HG02763 (cell line): ENCODE data around the gene PRPF6.
A peak's percentile ranks its signal among the peaks of the same experiment; 100 is the strongest.

Source experiments
- ATAC-seq: cut with Tn5 transposase; IDR thresholded peaks from one replicate; pipeline ENCODE4 v1.9.1; 2021; ENCODE audit warnings: mild to moderate bottlenecking, moderate library complexity; ENCODE audit not compliant: unreplicated experiment

Gene PRPF6

DNA sequence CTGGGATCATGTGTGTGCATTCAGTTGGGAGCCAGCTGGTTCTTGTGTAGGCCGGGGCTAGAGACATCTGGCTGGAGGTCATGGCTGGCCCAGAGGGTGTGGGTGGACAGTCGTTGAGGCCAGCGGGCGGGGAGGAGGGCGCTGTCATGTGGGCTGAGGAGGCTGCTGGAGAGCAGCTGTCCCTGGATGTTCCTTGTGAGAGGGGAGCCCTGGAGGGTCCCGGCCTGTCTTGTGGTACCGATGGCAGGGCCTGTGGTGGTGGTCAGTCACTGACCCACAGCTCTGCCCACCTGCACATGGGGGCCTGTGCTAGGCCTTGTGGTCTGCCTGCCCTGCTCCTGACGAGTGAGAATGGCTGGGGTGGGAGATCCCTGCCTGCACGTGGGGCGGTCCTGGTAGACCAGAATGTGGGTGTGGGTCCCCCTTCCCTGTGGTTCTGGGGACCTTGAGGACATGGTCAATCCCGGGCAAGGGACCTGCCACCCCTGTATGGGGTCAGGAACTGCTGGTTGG, 53.1 kb downstream of the PRPF6 start:
- no peak for ATAC-seq

DNA sequence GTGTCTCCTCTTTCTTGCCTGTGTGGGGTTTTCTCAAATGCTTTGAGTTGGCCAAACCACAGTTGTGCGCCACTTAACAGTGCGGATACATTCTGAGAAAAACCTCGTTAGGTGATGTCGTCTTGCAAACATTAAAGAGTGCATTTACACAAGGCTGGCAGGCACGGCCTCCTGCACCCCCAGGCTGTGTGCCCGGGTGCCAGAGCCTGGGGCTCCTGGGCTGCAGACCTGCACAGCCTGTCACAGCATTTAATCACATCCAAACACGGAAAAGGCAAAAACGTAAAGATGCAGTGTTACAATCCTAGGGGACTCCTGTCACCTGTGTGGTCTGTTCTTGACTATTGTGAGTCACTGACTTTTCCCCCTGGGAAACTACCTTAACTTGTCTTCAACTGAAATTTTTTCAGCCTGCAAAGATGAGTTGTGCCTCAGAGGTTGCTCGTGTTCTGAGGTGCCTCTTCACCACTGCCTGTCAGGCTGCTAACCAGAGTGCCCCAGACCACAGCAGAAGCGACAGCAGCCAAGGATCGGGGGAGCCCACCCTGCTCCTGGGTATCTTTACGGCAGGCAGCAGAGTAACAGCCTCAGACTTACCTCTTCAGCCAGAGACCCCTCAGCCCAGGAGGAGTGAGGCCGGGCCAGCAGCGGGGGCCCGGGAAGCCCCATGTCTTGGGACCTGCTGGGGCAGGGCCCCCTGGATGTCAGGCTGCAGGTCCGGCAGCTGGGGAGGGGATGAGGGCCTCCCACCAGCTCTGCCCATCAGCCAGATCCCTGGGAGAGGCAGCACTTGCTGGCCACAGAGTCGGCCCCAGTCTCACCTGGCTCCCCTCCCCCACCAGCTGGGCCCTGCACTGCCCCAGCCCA, 54.4 kb downstream of the PRPF6 start:
- no peak for ATAC-seq

DNA sequence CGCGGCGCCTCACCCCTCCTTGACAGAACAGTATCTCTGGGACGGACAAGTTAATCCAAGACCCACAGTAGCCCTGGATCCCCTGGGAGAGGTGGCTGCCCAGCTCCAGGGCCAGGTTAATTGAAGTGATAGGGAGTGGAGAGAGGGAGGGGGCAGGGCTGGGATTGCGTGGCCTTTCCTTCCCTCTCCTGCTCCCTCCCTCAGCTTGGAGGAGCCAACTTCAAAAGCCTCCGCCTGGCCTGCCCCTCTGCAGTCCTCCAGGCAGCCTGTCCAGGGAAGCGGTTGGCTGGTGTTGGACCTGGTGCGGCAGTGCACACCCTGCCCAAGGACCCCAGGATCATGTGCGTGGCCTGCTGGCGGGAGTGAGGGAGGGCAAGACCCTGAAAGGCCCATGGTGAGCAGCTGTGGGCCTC, 55.0 kb downstream of the PRPF6 start, which contains the start of gene C20orf204:
Gene C20orf204, plus strand, starts transcription at position 250 of the 413 bp plus-strand sequence. Its CDS starts 142 bp downstream, at position 392.
- ATAC-seq = no peak

DNA sequence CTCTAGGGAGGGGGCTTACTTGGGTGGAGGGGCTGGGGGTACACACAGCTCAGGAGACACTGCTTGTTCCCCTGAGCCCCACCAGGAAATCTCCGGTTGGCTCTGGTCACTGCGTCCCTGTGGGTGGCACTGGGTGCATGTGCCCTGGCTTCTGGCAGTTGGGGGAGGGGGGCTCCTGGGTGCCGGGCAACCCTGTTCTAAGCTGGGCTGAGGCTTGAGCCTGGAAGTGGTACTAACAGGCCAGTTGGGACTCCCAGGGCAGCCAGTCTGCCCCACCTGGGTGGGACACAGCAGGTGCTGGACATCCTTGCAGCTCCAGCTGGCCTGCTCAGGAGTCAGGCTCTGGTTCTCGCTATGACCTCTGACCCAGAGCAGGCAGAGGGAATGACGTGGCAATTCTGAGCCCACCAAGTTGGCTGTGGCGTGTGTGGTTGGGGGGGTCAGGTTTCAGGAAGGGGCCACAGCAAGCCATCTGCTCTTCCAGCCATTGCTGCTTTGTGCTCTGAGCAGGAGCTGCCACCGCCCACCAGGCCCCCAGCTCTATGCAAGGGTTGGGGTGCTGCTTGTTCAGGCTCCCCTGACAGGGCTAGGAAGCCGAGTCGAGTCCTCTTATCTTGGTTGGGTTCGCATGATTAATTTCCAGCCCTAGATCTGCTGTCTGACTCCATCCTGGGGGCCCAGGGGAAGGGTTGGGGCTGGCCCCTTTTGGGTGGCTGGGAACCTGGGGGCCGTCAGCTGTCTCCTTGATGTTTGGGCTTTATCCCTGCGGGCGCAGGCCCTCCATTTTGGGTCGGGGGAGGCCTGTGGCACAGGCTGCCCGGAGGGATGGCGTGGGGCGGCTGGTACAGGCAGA, 55.6 kb downstream of the PRPF6 start:
- no peak for ATAC-seq

DNA sequence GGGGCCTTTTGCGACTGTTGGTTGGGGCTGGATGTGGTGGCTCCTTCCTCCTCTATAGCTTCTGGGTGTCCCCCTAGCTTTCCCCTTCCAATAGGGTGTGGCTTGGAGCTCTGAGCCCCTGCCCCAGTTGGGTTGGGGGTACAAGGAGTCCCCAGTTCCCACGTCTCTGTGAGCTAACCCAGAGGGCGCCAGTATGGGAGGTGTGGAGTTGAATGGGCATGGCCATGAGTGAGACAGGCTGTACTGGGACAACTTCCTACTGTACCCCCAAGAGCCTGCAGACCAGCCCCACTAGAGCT, 56.2 kb downstream of the PRPF6 start:
- no peak for ATAC-seq

DNA sequence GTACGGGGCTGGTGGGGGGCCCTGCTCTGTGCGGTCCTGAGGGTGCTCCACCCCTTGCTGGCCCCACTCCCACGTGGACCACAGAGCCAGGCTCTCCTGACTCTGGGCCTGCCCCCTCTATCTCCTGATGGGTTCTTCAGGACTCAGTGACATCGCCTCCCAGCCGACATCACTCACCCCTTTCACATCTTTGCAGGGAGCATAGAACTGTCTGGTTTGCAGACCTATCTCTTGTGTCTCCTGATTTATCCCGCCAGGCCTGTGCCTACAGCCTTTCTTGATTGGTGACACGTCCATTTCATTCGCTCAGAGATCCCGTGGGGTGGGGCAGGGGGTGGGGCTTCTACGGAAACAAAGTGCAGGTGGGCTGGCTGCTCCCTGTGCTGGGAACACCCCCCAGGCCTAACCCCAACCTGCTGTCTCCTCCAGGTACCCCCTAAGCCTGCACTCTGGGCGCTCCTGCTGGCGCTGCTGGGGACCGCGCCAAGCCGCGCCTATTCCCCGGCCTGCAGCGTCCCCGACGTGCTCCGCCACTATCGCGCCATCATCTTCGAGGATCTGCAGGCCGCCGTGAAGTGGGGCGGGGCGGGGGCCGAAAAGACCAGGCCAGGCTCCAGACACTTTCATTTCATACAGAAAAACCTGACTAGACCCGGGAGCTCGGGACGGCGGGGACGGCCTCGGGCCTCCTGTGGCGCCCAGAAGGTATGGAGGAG, 56.7 kb downstream of the PRPF6 start:
- peak; percentile 1 for ATAC-seq

DNA sequence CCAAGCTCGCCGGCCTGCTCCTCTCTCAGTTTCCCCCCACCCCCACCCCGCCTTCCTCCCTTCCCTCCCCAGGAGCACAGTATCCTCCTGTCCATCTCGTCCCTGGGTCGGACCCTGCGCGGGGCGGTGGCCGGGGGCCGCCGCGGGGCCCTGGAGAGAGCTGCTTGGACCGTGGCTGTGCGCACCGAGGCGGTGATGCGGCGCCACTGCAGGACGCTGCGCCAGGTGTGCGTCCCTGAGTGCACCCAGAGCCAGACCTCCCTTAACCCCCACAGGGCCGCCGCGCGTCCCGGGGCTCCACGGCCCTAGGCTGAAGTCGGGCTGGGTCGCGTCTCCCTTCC, 57.3 kb downstream of the PRPF6 start:
- ATAC-seq = no peak

DNA sequence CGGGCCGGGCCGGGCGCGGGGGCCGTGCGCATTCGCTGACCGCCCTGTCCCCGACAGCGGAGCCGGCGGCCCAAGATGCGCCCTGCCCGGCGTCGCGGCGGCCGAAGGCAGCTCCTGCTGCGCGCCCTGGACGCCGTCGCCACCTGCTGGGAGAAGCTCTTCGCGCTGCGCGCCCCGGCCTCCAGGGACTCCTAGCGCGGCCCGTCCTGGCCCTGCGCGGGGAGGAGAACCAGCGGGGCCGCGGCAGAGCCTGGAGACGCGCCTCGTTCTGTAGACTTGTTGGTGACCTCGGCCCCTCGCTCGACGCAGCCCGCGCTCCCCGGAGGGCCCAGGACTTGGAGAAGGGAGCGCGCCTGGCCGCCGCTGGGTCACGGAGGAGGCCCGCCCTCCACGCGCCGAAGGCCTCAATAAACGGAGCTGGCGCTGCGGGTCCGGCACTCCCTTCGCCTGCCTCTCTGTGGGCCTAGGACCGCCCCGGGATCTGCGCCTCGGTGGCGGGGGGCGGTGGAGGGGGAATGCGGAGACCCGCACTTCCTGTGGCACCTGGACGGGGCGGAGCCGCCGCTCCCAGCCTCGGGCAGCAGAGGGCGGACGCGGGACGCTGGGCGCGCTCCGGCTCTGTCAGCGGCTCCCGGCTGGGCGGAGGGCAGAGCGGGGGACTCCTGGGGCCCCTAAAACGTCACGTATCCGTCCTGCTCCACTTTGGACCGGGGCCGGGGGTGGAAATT, 57.8 kb downstream of the PRPF6 start:
- ATAC-seq = peak; percentile 50

DNA sequence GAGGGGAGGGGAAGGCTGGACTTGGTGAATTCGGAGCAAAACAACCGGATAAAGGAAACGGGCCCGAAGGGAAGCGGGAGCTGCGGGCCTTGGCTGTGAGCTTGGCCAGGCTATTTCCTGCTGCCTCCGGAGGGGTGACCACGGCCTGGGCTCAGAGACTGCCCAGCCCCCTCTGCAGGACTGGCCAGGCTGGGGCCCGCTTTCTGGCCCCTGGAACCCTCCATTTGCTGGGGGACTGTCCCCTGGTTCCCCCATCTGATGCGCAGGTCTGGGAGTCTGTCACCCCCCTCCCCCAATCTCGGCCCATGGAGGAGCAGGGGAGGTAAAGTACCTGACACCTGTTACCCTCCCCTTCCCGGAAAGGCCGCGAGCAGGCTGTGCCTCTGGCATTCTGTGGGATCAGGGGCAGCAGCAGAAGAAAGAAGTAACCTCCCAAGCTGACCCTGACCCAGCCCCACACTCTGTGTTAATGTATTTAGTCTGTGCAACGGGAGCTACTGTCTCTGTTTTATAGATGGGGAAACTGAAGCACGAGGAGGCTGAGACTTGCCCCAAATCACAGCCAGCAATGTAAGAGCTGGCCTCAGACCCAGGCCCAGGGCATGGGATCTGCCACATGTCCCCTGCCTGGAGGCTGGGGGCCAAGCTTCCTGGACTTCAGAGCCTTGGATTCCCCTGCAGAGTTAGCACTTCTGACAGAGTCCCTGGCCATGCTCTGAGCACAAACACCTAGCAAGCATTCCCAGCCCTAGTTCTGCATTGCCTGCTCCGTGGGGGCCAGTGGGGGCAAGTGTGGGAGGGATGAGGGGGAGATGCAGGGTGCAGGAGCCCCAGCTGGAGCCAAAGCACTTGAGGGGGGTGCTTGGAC, 58.6 kb downstream of the PRPF6 start:
- ATAC-seq = no peak

DNA sequence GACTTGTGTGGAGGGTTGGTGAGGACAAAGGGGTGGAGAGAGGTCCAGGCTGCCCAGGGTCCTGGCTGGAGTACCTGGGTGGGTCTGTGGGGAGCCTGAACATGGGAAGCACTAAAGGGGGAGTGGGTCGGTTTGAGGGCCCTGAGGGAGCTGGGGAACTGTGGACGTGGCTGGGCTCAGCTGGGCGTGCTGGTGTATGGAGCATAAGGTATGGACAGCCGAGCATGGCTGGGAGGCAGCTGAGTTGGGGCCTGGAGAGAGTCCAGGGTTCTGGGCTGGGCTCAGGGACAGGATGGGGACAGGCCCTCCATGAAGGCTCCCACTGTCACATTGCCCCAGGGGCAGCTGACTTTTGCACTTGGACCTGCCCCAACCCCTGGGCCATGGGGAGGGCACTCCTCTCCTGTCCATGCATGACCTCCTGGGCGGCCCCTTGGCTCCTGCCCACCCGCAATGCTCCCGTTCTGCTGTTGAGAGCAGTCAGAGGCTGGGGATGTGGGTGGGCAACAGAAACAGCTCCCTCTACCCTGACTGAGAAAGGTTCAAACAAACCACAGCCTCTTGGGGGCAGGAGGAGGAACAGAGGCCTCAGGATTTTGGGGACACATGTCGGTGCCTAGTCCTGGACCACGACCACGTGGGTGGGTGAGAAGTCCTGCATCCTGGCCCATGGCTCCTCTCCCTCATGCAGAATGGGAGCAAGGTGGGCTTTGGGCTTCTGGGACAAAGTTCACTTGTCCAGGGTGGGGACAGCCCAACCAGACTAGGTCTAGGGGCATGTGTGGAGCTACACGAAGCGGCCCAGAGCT, 59.5 kb downstream of the PRPF6 start:
- ATAC-seq = no peak

DNA sequence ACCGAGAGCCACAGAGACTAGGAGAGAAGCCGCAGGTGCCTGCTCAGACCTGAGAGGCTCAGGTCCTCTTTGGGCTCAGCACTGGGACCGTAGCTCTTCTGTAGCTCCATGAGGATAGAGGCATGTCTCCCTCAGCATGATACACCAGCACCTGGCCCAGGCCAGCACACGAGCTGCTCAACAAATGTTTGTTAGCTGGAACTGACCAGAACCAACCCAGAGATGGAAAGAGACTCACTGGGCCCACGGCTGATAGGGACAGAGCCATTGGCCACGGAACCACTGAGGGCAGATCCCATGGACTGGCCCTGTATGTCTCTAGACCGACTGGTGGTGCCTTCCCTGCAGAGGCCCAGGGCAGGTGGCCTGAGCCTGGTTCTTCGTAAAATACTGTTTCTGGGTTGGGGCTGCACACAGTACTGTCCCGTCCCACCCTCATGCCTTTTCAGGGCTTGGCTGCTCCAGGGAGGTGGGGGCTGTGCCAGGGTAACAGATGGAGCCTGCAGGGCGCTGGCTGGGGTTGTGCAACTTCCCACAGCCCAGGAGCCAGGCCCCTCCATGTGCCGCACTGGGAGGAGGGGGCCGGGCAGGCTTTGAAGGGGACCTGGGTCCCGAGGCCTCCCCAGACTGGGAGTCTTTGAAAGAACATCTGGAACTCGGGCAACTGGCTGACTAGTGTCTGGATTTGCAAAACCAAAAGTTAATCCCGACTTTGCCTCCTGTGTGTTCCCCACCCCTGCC, 60.3 kb downstream of the PRPF6 start:
- ATAC-seq = no peak

DNA sequence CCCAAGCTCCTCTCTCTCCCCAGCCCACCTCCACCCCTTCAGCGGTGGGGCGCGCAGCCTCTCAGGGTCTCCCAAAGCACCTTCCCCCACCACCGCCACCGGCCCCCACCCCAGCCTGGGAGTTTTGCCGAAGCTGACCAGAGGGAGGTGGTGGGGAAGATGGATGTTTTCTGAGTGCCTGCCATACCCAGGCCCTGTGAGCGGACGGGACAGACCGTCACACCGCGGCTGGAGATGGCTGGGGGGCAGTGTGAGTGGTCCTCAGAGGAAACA, 60.8 kb downstream of the PRPF6 start:
- no peak for ATAC-seq

DNA sequence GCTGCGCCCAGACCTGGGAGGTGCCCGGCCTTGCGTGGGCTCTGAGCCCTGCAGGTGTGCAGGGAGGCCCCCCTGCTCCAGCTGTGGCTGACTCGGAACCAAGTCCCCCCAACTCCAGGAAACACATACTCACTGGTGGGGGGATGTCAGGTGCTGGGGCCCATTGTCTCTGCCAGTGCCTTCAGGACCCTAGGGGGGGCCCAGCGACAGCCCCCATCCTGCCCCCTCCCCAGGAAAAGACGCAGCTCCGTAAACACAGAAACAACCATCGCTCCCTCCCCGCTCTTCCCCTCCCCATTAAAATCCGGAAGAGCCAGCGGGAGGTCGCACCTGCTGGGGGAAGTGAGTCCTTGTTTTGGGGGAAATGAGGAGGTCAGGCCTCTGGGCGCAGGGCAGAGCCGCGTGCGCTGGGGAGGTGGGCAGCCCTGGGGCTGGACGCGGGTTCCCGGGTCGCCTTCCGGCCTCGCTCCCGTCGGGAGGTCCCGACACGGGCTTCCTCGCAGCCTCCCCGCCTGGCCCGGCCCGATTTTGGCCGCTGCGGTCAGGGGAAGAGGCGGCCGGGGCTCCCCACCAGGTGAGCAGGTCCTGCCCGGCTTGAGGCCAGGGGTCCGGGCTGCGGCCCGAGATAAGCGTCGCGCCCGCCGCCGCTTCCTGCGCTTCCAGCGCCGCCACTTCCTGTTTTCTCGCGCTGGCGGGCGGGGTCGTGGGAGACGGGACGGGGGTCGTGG, 61.3 kb downstream of the PRPF6 start:
- no peak for ATAC-seq

DNA sequence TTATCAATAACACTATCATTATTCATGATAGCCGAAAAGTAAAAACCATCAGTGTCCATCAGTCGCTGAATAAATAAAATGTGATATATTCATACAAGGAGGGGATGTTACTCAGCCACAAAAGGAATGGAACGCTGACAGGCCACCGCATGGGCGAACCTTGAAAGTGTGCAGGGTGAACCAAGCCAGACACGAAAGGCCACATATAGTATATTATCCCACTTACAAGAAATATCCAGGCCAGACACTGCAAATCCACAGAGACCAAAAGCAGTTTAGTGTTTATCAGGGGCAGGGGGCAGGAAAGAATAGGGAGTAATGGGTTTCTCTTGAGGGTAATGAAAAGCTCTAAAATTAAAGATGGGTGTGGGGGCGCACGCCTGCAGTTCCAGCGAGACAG, 62.8 kb downstream of the PRPF6 start:
- ATAC-seq = no peak

DNA sequence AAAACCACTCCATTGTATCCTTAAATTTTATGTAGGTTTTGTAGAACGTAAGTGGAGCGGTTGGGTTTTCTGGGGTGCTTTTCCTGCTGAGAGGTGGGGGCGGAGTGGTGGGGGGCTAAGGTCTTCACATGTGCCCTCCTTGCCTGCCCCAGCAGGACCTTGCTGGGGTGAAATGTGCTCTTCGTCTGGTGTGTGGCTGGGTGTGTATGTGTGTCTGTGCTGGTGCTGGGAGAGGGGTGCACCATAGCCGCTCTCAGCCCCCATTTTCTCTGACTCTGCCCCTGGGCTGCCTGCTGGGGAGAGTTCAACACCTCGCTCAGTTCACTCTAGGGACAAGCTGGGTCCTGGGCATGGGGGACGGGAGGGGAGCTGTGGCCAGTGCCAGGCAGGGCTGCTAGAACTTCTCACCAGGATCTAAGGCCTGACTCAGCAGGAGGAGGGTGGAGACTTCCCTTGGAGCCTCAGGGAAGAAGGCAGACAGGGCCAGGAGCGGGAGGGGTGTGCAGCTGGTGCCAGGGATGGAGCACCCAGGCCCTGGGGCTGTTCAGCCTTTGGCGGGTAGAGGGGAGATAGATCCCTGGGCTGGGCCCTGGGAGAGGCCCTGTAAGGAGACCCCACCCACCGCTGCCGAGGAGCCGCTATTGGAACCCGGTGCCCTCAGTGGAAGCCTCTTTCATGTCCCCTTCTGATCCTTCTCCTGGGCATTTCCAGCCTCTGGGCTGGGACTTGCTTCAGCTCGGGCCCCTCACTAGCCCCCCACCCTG, 63.7 kb downstream of the PRPF6 start:
- no peak for ATAC-seq

DNA sequence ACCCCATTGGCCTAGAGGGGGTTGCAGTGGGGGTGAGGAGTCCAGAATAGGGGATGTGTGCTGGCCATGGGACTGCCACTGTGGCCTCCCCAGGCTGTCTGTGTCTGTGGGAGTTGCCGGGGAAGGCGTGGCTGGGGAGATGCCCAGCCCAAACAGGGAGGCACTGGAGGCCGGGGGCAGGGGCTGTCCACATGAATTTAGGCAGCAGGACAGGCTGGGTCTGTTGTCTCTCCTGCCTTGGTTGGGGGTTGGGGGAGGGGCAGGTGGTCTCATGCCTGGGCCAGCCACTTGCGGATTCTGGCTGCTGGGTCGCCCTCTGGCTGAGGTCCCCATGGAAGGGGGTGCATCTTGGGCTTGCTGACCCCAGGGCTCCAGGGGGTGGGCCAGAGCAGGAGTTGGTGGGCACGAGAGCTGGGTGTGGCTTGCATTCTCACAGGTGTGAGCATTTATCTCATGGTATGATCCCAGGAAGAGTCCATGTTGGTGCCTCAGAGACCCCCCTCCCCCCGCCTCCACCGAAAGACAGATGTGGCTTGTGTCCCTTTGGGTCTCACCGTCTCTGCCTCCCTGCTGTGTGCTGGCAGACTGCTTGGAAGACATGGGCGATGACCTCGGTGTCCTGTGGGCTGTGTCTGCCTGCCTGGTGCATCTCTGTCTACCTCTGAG, 64.5 kb downstream of the PRPF6 start:
- ATAC-seq = no peak

DNA sequence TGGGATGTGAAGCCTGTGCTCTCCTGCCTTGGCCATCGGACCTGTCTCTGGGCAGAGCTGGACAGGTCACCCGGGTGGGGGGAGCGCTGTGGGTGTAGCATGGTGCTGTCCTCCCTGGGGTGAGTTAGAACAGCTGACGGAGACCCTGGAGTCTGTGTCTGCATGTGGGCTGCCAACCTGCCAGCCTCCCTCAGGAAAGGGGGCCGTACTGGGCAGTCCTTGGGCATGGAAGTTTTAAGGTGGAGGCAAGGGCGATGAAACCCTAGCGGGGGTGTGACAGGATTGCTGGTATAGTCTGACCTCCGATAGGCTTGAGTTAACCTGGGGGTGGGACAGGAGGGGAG, 66.1 kb downstream of the PRPF6 start:
- no peak for ATAC-seq
